Activated naive CD4-positive, alpha-beta T cell treated with anti-CD3 and anti-CD28 coated beads for 36 hours (primary cell): ENCODE data around the gene ABHD4. TPM values are rescaled to one million over a fixed set of nuclear protein-coding genes. Genes with fewer than 3 reads are reported as not detected.
"Not testable (repeated sequence)": the region's sequence is repeated elsewhere in the genome, so short reads cannot be mapped to it uniquely, and the experiment has no call there.

Source experiments
- CTCF ChIA-PET: fragments of 350-600 bp; sonication (Branson Sonifier 250); formaldehyde crosslinking; loops from one replicate; lab custom pipeline; 2021; ENCODE audit warnings: antibody characterized with exemption; lab: Charles Lee
- DNase-seq: peaks from one replicate; pipeline ENCODE4 v3.0.0-alpha.2; 2020
- H3K27ac Mint-ChIP-seq: one replicate; pipeline ENCODE4 v1.8.0; 2021; ENCODE audit warnings: mild to moderate bottlenecking, mixed read lengths
- H3K27me3 Mint-ChIP-seq: one replicate; pipeline ENCODE4 v1.8.0; 2021; ENCODE audit warnings: low read depth, mixed read lengths
- H3K36me3 Mint-ChIP-seq: one replicate; pipeline ENCODE4 v1.8.0; 2021; ENCODE audit warnings: low read depth, mixed read lengths
- H3K4me1 Mint-ChIP-seq: one replicate; pipeline ENCODE4 v1.8.0; 2021; ENCODE audit warnings: low read depth, mixed read lengths
- H3K4me3 Mint-ChIP-seq: one replicate; pipeline ENCODE4 v1.8.0; 2021; ENCODE audit warnings: mild to moderate bottlenecking, moderate library complexity, mixed read lengths
- H3K9me3 Mint-ChIP-seq: one replicate; pipeline ENCODE4 v1.8.0; 2021; ENCODE audit warnings: mixed read lengths
- intact Hi-C: fragments of 100-400 bp; cut with micrococcal nuclease; formaldehyde crosslinking; loops from one replicate; pipeline ENCODE4 v1.15.1; 2023
- total RNA-seq, 2 experiments: library from RNA; stranded (reverse); gene quantifications; one replicate each; pipeline ENCODE4 v1.2.3, GENCODE V29; 2021

The ABHD4 gene
- total RNA-seq, 2 experiments from 2014 or later = 11.1 to 11.9 TPM

DNA sequence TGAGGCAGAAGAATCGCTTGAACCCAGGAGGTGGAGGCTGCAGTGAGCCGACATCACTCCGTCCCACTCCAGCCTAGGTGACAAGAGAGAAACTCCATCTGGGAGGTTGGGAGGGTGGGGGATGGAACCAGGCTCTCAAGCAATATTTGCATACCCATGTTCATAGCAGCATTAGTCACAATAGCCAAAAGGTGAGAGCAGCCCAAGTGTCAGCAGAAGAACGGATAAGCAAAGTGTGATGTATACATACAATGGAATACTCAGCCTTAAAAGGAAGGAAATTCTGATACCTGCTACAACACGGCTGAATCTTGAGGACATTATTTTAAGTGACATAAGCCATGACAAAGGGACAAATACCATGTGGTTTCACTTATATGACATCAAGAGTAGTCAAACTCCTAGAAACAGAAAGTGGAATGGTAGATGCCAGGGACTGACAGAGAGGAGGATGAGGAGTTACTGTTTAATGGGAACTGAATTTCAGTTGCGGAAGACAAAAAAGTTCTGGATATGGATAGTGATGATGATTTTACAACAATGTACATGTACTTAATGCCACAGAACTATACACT, 20.7 kb upstream of the ABHD4 start:
- Mint-ChIP-seq H3K27ac (peak overlapping the region; percentile 7), H3K36me3 (peaks cover 55% of the 10 kb centered on the region), H3K27me3 (no peaks in the 10 kb centered on the region), H3K4me3 (no peak overlapping the region), H3K4me1 (peaks cover 71% of the 10 kb centered on the region), H3K9me3 (no peaks in the 10 kb centered on the region)
- intact Hi-C loops = no loop called here
- no peak for DNase-seq
- CTCF ChIA-PET = interaction anchor here (0.6 kb wide), 1 partner anchor 281 kb away, joined by 3 read pairs; no protein-coding TSS in a partner anchor

DNA sequence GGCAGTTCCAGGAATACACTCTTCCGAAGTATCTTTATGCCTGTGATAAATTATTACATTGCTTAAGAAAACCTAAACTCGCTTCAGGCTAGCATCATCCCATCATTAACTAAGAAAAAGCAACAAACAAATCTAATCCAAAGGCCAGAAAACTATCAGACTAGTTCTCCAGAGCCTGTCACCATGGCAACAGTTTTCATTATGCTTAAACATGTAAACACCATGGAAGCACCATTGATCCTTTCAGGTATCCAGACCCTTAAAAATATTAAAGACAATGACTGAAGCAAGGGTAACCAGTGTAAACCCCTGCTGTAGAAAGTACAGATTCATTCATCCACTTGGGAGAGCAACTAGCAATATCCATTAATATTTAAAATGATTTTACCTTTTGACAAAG, 18.9 kb upstream of the ABHD4 start:
- Mint-ChIP-seq H3K4me1 (peaks cover 74% of the 10 kb centered on the region), H3K36me3 (peaks cover 48% of the 10 kb centered on the region), H3K27ac (peak overlapping the region; percentile 8), H3K9me3 (no peaks in the 10 kb centered on the region), H3K27me3 (no peaks in the 10 kb centered on the region), H3K4me3 (no peak overlapping the region)
- no peak for DNase-seq
- CTCF ChIA-PET = interaction anchor here (1.1 to 2.3 kb wide), 3 partner anchors 9 to 274 kb away, joined by 3 to 8 read pairs (median 4); no protein-coding TSS in a partner anchor
- intact Hi-C loops = no loop called here

DNA sequence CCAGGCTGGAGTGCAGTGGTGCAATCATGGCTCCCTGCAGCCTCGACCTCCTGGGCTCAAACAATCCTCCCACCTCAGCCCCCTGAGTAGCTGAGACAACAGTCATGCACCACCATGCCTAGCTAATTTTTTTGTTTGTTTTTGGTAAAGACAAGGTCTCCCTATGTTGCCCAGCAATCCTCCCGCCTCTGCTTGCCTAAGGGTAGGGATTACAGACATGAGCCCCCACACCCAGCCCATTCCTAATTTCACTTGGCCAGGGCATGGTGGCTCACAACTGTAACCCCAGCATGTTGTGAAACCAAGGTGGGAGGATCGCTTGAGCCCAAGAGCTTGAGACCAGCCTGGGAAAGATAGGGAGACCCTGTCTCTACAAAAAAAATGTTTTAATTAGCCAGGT, 18.2 kb upstream of the ABHD4 start:
- peaks cover 74% of the 10 kb centered on the region for H3K4me1 Mint-ChIP-seq
- CTCF ChIA-PET = interaction anchor here (1.5 to 2.3 kb wide), 2 partner anchors 10 kb away, joined by 6 to 8 read pairs; partner anchors contain the start of gene DAD1
- H3K27ac Mint-ChIP-seq = no peak overlapping the region
- H3K27me3 Mint-ChIP-seq = no peaks in the 10 kb centered on the region
- peak overlapping the region; percentile 17 for H3K4me3 Mint-ChIP-seq
- DNase-seq = no peak
- no peaks in the 10 kb centered on the region for H3K9me3 Mint-ChIP-seq
- intact Hi-C loops = loop anchor here (10.0 kb wide), 1 partner anchor 1195 kb away; the partner anchor contains the start of gene SUPT16H
- peaks cover 45% of the 10 kb centered on the region for H3K36me3 Mint-ChIP-seq

DNA sequence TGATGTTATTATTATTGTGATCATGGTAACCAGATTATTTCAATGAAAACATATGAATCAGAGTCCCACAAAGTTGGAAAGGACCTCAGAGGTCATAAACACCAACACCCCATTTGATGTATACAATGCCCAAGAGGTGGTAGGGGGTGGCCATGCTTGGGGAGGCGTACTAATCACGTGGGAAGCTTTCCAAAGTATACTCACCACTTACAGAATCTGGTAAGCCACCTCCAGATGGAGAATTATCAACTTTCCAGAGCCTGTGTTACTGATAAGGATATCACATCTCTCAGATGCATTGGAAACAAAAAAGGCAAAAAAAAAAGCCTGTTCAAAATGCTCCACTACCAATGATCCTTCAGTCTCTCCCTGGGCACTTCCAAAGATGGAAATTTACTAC, 17.5 kb upstream of the ABHD4 start:
- H3K9me3 Mint-ChIP-seq = no peaks in the 10 kb centered on the region
- intact Hi-C loops = loop anchor here (10.0 kb wide), 1 partner anchor 1196 kb away; the partner anchor contains the start of gene SUPT16H
- DNase-seq = no peak
- H3K27me3 Mint-ChIP-seq = no peaks in the 10 kb centered on the region
- peaks cover 45% of the 10 kb centered on the region for H3K36me3 Mint-ChIP-seq
- peaks cover 80% of the 10 kb centered on the region for H3K4me1 Mint-ChIP-seq
- H3K4me3 Mint-ChIP-seq = no peak overlapping the region
- H3K27ac Mint-ChIP-seq = no peak overlapping the region
- CTCF ChIA-PET = interaction anchor here (0.6 to 11.5 kb wide), 3 partner anchors 9 to 330 kb away, joined by 3 to 135 read pairs (median 6); partner anchors contain the start of gene DAD1

DNA sequence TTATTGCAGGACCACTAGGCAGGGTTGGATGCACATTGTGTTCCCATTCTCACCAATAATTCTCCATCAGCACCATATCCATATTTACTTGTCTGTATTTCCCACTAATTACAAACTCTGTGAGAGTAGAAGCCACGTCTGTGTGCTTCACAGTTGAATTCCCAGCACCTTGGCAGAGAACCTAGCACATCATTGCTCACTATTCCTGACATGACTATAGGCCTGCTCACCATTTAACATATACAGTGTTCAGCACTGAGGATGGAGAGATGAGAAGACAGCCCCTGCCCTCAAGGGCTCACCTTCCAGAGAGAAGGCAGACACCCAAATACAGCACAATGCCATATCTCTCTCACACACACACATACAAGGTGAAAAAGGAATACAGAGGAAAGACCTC, 14.1 kb upstream of the ABHD4 start:
- intact Hi-C loops = loop anchor here (1.0 to 10.0 kb wide), 2 partner anchors 28 to 1199 kb away; partner anchors contain the start of gene SUPT16H
- H3K36me3 Mint-ChIP-seq = peaks cover 52% of the 10 kb centered on the region
- H3K4me3 Mint-ChIP-seq = peak overlapping the region; percentile 39
- peaks cover 72% of the 10 kb centered on the region for H3K4me1 Mint-ChIP-seq
- DNase-seq = peak; percentile 60
- H3K27ac Mint-ChIP-seq = peak overlapping the region; percentile 85
- CTCF ChIA-PET = interaction anchor here (0.7 to 11.5 kb wide), 3 partner anchors 13 to 422 kb away, joined by 4 to 135 read pairs (median 7); no protein-coding TSS in a partner anchor
- H3K27me3 Mint-ChIP-seq = no peaks in the 10 kb centered on the region
- no peaks in the 10 kb centered on the region for H3K9me3 Mint-ChIP-seq

DNA sequence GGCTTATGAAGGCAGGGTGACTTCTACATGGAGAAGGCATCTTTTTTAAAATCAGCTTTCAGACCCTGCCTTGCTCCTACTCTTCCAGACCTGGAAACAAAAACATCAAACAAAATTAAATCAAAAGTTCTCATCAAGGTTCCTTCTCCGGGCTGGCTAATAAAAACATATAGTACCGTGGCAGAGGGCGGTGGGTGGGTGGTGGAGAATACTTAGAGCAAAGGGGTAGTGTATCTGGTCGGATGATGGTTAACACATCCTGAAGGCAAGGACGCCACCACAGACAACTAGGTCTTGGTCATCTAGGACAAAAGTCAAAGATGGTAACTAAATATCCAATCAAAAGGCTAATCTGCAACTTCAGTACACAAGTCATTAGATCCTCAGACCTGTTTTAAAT, 10.9 kb upstream of the ABHD4 start:
- CTCF ChIA-PET = interaction anchor here (0.6 to 11.5 kb wide), 6 partner anchors 11 to 66 kb away, joined by 3 to 135 read pairs (median 3); no protein-coding TSS in a partner anchor
- Mint-ChIP-seq H3K27ac (peak overlapping the region; percentile 99), H3K4me3 (peak overlapping the region; percentile 98), H3K4me1 (peaks cover 77% of the 10 kb centered on the region), H3K9me3 (no peaks in the 10 kb centered on the region), H3K27me3 (no peaks in the 10 kb centered on the region), H3K36me3 (peaks cover 38% of the 10 kb centered on the region)
- intact Hi-C loops = loop anchor here (10.0 kb wide), 1 partner anchor 1202 kb away; the partner anchor contains the start of gene SUPT16H
- DNase-seq = no peak

DNA sequence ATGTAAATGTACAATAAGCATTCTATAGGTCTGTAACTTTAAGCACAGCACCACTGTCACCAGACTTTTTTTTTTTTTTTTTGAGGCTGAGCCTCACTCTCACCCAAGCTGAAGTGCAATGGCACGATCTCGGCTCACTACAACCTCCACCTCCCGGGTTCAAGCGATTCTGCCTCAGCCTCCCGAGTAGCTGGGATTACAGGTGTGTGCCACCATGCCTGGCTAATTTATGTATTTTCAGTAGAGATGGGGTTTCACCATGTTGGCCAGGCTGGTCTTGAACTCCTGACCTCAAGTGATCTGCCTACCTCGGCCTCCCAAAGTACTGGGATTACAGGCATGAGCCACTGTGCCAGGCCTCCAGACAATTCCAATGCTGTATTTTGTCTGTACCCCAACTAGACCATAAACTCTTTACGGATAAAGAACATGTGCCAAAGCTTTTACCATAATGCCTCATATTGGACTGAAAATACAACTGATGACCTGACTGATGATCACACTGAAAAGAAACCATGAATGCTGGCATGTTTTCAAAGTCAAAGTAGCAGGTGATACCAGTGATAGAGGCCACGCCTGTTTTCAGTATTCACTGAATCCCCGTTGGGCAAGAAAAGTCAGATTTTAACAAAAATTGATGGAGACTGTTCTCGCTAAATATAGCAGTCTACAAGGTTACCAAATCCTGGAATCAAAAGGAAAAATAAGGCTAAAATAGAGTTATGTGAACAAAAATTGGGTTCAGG, 10.2 kb upstream of the ABHD4 start:
- peak overlapping the region; percentile 99 for H3K27ac Mint-ChIP-seq
- H3K4me1 Mint-ChIP-seq = peaks cover 77% of the 10 kb centered on the region
- H3K36me3 Mint-ChIP-seq = peaks cover 35% of the 10 kb centered on the region
- H3K9me3 Mint-ChIP-seq, H3K27me3 Mint-ChIP-seq: not testable (repeated sequence)
- DNase-seq = peak; percentile 32
- intact Hi-C loops = loop anchor here (1.0 to 10.0 kb wide), 2 partner anchors 15 to 1203 kb away; partner anchors contain the start of gene SUPT16H
- H3K4me3 Mint-ChIP-seq = peak overlapping the region; percentile 98
- CTCF ChIA-PET = interaction anchor here (0.6 to 11.5 kb wide), 10 partner anchors 11 to 728 kb away, joined by 3 to 135 read pairs (median 4); no protein-coding TSS in a partner anchor

DNA sequence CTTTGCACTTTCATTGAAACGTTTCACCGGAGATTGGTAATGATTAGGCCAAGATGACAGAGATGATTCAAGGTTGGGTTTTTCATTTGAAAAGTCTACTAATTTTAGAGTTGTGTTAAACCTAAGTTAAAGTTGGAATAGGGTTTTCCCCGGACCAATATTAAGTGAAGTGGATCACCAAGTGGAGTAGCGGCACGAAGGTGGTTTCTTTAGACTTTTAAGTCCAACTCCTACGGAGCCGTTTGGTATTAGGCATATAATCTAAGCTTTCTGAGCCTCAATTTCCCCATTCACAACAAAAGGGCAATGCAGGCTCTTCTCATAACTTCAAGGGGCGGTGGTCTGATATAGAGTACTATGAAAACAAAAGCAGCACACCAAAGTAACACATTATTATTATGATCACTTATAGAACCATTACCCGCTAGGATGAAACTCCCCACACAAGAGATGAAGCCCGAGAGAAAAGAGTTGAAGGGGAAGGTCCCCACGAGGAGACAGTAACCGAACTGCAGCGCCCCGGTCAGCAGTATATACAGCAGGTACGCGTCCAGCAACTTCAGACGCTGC, 9.5 kb upstream of the ABHD4 start:
- H3K4me1 Mint-ChIP-seq = peaks cover 72% of the 10 kb centered on the region
- peaks cover 30% of the 10 kb centered on the region for H3K36me3 Mint-ChIP-seq
- peak; percentile 46 for DNase-seq
- H3K9me3 Mint-ChIP-seq = no peaks in the 10 kb centered on the region
- peak overlapping the region; percentile 98 for H3K4me3 Mint-ChIP-seq
- peak overlapping the region; percentile 99 for H3K27ac Mint-ChIP-seq
- intact Hi-C loops = loop anchor here (1.0 to 10.0 kb wide), 12 partner anchors 10 to 1319 kb away; partner anchors contain the start of genes ABHD4, HNRNPC, LRP10 and OXA1L
- no peaks in the 10 kb centered on the region for H3K27me3 Mint-ChIP-seq
- CTCF ChIA-PET = interaction anchor here (1.0 to 11.5 kb wide), 14 partner anchors 8 to 265 kb away, joined by 3 to 135 read pairs (median 4); partner anchors contain the start of gene ABHD4

DNA sequence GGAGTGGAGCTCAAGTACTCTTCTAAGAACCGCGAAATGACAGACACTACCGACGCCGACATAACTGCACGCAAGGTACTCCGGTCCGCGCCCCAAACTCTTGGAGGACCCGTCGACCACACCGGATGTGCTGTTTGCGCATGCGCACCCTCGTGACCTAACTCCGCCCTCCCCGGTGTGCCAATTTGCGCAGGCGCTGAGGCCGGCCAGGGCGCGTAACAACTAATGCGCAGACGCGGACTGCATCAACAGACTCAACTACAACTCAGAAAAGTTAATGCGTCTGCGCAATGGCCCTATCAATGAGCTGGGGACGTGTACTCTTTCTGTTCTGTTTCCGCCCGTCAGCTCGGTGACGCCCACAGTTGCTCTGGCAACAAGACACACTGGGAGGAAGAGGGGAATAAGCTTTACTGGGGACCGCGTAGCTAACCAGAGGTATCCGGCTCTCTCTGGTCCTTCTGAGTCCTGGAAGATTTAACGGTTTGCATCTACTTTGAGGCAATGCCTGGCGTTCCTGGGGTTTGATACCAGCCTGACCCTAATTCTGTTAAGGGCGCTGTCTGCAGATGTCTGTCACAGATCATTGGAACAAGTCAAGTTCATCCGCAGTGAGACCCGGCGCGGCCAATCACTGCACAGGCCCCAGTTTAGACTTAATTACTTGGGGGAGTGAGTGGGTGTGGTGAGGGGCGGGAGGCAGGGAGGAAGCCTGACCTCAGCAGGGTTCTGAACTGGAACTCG, 8.8 kb upstream of the ABHD4 start, which contains the start of gene DAD1:
Gene DAD1 (minus strand): TSS at position 129 of the 744 bp plus-strand sequence. CDS start 67 bp downstream, at position 62.
- CTCF ChIA-PET = interaction anchor here (0.6 to 11.5 kb wide), 18 partner anchors 9 to 264 kb away, joined by 3 to 135 read pairs (median 4); partner anchors contain the start of genes ABHD4 and OXA1L
- intact Hi-C loops = loop anchor here (1.0 to 10.0 kb wide), 11 partner anchors 9 to 1320 kb away; partner anchors contain the start of genes ABHD4, HNRNPC, LRP10 and OXA1L
- Mint-ChIP-seq H3K4me3 (peak within 1 kb of the TSS; percentile 98), H3K27ac (peak within 1 kb of the TSS; percentile 99), H3K4me1 (peaks cover 68% of the 10 kb centered on the region), H3K9me3 (no peaks in the 10 kb centered on the region), H3K27me3 (no peaks in the 10 kb centered on the region), H3K36me3 (peaks cover 29% of the 10 kb centered on the region)
- peak; percentile 100 for DNase-seq

DNA sequence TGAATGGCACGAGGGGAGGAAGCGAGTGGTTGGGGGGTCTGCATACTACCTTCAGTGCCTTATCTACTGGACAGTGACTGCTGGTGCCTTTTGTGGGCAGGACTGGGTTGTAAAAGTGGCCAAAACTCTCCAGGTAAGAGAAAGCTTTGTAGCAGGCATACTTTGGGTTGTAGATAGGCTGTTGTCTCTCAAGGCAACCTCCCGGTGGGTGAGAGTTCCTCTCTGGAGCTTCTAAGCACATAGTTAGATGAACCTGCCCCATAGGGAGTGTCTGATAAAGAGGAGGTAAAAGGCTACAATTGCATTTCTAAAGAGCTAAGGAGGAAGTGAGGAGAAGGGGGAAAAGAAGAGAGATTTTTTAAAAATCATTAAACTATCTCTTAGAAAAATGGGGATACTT, 4.9 kb upstream of the ABHD4 start:
- H3K4me1 Mint-ChIP-seq = peaks cover 36% of the 10 kb centered on the region
- H3K27ac Mint-ChIP-seq = no peak overlapping the region
- H3K9me3 Mint-ChIP-seq = no peaks in the 10 kb centered on the region
- DNase-seq = no peak
- CTCF ChIA-PET = interaction anchor here (0.6 to 3.1 kb wide), 6 partner anchors 23 to 260 kb away, joined by 3 to 21 read pairs (median 3); partner anchors contain the start of gene OR6J1
- intact Hi-C loops = no loop called here
- no peak overlapping the region for H3K4me3 Mint-ChIP-seq
- H3K27me3 Mint-ChIP-seq = no peaks in the 10 kb centered on the region
- H3K36me3 Mint-ChIP-seq = peaks cover under 1% of the 10 kb centered on the region

DNA sequence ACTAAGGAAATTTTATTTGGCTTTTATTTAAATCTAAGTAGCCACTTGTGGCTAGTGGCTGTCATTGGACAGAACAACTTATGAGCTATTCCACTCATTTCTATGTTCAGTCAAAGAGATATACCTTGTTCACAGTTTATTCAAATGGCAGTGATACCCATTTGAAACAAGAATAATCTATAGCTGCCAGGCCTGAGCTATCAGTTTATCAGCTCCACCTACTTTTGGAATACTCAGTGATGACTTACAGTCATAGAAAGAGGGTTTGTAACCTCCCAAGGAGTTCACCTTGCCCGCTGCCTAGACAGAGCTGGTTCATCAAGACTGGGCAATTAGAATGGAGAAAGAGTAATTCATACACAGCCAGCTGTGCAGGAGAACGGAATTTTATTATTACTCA, 4.5 kb upstream of the ABHD4 start:
- CTCF ChIA-PET = interaction anchor here (0.7 to 3.1 kb wide), 4 partner anchors 23 to 260 kb away, joined by 3 to 21 read pairs (median 6); partner anchors contain the start of gene OR6J1
- H3K27ac Mint-ChIP-seq = no peak overlapping the region
- peaks cover 38% of the 10 kb centered on the region for H3K4me1 Mint-ChIP-seq
- intact Hi-C loops = no loop called here
- H3K27me3 Mint-ChIP-seq = no peaks in the 10 kb centered on the region
- DNase-seq = no peak
- no peak overlapping the region for H3K4me3 Mint-ChIP-seq
- H3K36me3 Mint-ChIP-seq = no peaks in the 10 kb centered on the region
- no peaks in the 10 kb centered on the region for H3K9me3 Mint-ChIP-seq
